HEK293T (cell line): ENCODE data around the gene ZNF750.

Experiments
- ARNT ChIP-seq: fragments of 450-650 bp; IDR thresholded peaks from 2 replicates; pipeline ENCODE4 v1.6.1; 2017; ENCODE audit warnings: mild to moderate bottlenecking
- BHLHE40 ChIP-seq: fragments of 450-650 bp; IDR thresholded peaks from 2 replicates; pipeline ENCODE4 v1.6.1; 2016; ENCODE audit warnings: mild to moderate bottlenecking, moderate library complexity, borderline replicate concordance
- CTBP1 ChIP-seq: fragments of 450-650 bp; IDR thresholded peaks from 2 replicates; pipeline ENCODE4 v1.6.1; 2016; ENCODE audit warnings: borderline replicate concordance
- ELF4 ChIP-seq: fragments of 450-650 bp; IDR thresholded peaks from 2 replicates; pipeline ENCODE4 v1.6.1; 2017; ENCODE audit warnings: antibody characterized with exemption
- FOXA1 ChIP-seq: fragments of 450-650 bp; IDR thresholded peaks from 2 replicates; pipeline ENCODE4 v1.6.1; 2016; ENCODE audit warnings: mild to moderate bottlenecking
- FOXK2 ChIP-seq: fragments of 450-650 bp; IDR thresholded peaks from 2 replicates; pipeline ENCODE4 v1.6.1; 2016; ENCODE audit warnings: mild to moderate bottlenecking
- HDGF ChIP-seq: fragments of 450-650 bp; IDR thresholded peaks from 2 replicates; pipeline ENCODE4 v1.6.1; 2017; ENCODE audit warnings: antibody characterized with exemption, borderline replicate concordance
- L3MBTL2 ChIP-seq: fragments of 450-650 bp; conservative IDR thresholded peaks from 2 replicates; pipeline ENCODE4 v1.6.1; 2016; ENCODE audit warnings: mild to moderate bottlenecking
- NFRKB ChIP-seq: fragments of 450-650 bp; IDR thresholded peaks from 2 replicates; pipeline ENCODE4 v1.6.1; 2016; ENCODE audit warnings: mild to moderate bottlenecking, moderate library complexity
- SP1 ChIP-seq: fragments of 450-650 bp; IDR thresholded peaks from 2 replicates; pipeline ENCODE4 v1.6.1; 2017
- SUZ12 ChIP-seq: fragments of 450-650 bp; IDR thresholded peaks from 2 replicates; pipeline ENCODE4 v1.6.1; 2016; ENCODE audit warnings: mild to moderate bottlenecking
- TARDBP ChIP-seq: fragments of 450-650 bp; IDR thresholded peaks from 2 replicates; pipeline ENCODE4 v1.6.1; 2016

DNA sequence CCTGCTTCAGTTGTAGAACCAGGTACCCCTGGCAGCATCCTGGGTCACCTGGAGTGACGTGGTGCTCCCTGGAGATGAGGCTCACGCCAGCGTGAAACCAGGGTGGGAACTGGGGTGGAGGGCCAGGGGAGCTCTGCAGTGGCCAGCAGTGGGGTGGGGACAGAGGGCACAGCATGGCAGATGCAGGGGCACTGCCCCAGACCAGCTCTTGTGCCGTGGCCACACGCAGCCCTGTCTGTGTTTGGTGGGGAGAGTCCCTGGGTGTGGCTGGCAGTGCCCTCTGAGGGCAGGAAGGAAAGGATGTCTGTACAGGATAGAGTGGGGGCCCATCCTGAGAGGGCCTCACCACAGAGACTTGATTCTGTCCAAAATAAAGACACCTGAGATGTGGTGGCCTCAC is 24.5 kb downstream of the ZNF750 start:
- no peak for TF ChIP-seq SUZ12
- TF ChIP-seq TARDBP: no peak
- no peak for TF ChIP-seq SP1
- TF ChIP-seq NFRKB: no peak
- TF ChIP-seq ELF4: no peak
- no peak for TF ChIP-seq ARNT
- TF ChIP-seq FOXK2: no peak
- TF ChIP-seq HDGF: no peak
- TF ChIP-seq BHLHE40: no peak
- TF ChIP-seq CTBP1: no peak
- TF ChIP-seq FOXA1: no peak
- TF ChIP-seq L3MBTL2: no peak
